Testis (tissue), 3 donors: Measurements from ENCODE around the gene REEP5. TPM values are rescaled to one million over a fixed set of nuclear protein-coding genes. Genes with fewer than 3 reads are reported as not detected.
"Not testable (repeated sequence)": the region's sequence is repeated elsewhere in the genome, so short reads cannot be mapped to it uniquely, and the experiment has no call there.

Experiments
- DNase-seq: peaks from one replicate; pipeline ENCODE4 v3.0.0-alpha.2; 2019
- H3K27ac ChIP-seq, 2 donors: fragments of 200-600 bp; sonication (generic); one replicate each; pipeline ENCODE4 v1.5.1; 2019
- H3K27me3 ChIP-seq: fragments of 200-600 bp; sonication (generic); one replicate; pipeline ENCODE4 v1.5.1; 2019
- H3K36me3 ChIP-seq: fragments of 200-600 bp; sonication (generic); one replicate; pipeline ENCODE4 v1.5.1; 2017; ENCODE audit warnings: low read depth; ENCODE audit errors: missing control alignments
- H3K4me1 ChIP-seq: fragments of 200-600 bp; sonication (generic); one replicate; pipeline ENCODE4 v1.5.1; 2019
- H3K4me3 ChIP-seq, 2 donors: fragments of 200-600 bp; sonication (generic); one replicate each; pipeline ENCODE4 v1.5.1; 2017 to 2019
- H3K9me3 ChIP-seq: fragments of 200-600 bp; sonication (generic); one replicate; pipeline ENCODE4 v1.5.1; 2017
- POLR2A ChIP-seq: fragments of 450-650 bp; IDR thresholded peaks from one replicate; pipeline ENCODE4 v1.6.1; 2017; ENCODE audit warnings: antibody characterized with exemption, mild to moderate bottlenecking, moderate library complexity
- WGBS, 2 donors: methylation state at CpG; one replicate each; pipeline ENCODE4 v1.1.5; 2018; 5-methylcytosine and 5-hydroxymethylcytosine counted together
- intact Hi-C: fragments of 100-400 bp; cut with DNase I; formaldehyde crosslinking; loops from one replicate; pipeline ENCODE4 v1.15.1; 2023; ENCODE audit warnings: low total_unique reads
- polyA plus RNA-seq: library from polyadenylated mRNA; stranded (reverse); fragments of 350-450 nt; fragmentation: Illumina TruSeq; extraction: RNeasy Lipid Tissue Mini Kit (QIAGEN cat#74804); gene quantifications from one replicate; pipeline ENCODE4 v1.2.3, GENCODE V29; 2014; ENCODE audit warnings: low read depth, low replicate concordance; ENCODE audit not compliant: insufficient read depth
- total RNA-seq, 2 donors: library from RNA; depleted of rRNA; stranded (reverse); fragments of >200 nt; gene quantifications; one replicate each; pipeline ENCODE4 v1.2.3, GENCODE V29; 2016
- TF ChIP-seq, protein P1 (sequence below), 3 experiments: fragments of 450-650 bp in 2 of 3; fragments of 200-600 bp in 1 of 3; sonication (generic) in 1 of 3; IDR thresholded peaks; one replicate each; pipeline ENCODE4 v1.5.1; 2016 to 2019; ENCODE audit warnings: antibody characterized with exemption in 3 of 3, mild to moderate bottlenecking in 2 of 3, moderate library complexity in 1 of 3

The REEP5 gene
- total and polyA plus RNA-seq, 3 donors from 2014 or later: 33.3 to 75.6 (median 34.2) TPM

DNA sequence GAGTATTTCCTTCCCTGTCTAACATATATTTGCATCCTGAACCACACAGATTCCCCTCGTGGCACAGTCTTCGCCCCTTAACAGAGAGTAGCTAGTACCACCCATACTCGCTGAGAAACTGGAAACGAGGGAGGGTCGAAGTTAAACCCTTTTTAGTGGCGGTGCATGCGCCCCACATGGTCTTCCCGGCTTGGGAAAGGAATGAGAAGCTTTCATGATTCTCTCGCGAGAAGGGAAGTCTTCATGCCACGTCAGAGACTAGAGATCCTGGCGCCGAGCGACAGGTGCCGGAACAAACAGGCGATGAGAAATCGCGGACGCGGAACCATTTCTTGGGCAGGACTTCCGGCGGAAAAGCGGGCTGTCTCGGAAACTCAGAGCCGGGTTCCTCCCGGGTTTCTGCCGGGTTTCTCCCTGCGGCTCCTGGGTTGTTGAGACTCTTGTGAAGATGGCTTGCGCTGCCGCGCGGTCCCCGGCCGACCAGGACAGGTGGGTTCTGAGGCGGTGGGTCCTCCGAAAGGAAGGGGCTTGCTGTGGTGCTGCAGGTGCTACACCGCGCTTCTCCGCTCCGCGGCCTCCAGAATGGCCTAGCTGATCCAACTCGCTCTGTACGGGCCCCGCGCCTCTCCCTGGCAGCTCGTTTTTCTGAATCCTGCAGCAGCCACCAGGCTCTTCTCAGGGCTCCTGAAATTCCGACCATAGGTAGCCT lies 60.9 kb downstream of the REEP5 start, which contains the start of gene SRP19:
SRP19 (plus strand) TSS at position 359 of the 709 bp plus-strand sequence; CDS start at position 449, 90 bp downstream.
- Histone ChIP-seq H3K27ac (peak within 1 kb of the TSS; percentile 8 to 57), H3K4me3 (peak within 1 kb of the TSS; percentile 77 to 94), H3K36me3 (no peaks in the 10 kb centered on the region), H3K4me1 (peaks cover 7% of the 10 kb centered on the region), H3K27me3 (no peaks in the 10 kb centered on the region), H3K9me3 (no peaks in the 10 kb centered on the region)
- WGBS, 2 donors: 1 to 2% methylated on average over 28 to 45 of the region's 47 CpGs
- DNase-seq: peak; percentile 98
- TF ChIP-seq, protein P1, sequence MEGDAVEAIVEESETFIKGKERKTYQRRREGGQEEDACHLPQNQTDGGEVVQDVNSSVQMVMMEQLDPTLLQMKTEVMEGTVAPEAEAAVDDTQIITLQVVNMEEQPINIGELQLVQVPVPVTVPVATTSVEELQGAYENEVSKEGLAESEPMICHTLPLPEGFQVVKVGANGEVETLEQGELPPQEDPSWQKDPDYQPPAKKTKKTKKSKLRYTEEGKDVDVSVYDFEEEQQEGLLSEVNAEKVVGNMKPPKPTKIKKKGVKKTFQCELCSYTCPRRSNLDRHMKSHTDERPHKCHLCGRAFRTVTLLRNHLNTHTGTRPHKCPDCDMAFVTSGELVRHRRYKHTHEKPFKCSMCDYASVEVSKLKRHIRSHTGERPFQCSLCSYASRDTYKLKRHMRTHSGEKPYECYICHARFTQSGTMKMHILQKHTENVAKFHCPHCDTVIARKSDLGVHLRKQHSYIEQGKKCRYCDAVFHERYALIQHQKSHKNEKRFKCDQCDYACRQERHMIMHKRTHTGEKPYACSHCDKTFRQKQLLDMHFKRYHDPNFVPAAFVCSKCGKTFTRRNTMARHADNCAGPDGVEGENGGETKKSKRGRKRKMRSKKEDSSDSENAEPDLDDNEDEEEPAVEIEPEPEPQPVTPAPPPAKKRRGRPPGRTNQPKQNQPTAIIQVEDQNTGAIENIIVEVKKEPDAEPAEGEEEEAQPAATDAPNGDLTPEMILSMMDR (IDR thresholded peaks at IDR 0.05): no peak
- TF ChIP-seq POLR2A: no peak
- intact Hi-C loops: no loop called here

DNA sequence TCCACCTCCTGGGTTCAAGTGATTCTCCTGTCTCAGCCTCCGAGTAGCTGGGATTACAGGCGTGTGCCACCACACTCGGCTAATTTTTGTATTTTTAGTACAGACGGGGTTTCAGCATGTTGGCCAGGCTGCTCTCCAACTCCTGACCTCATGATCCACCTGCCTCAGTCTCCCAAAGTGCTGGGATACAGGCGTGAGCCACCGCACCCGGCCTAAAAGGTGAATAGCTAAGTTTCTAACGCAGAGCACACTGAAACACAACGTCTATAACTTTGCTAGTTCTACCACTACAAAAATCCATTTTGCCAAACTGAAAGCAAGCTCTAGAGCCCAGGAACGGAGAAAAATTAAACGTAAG lies 61.5 kb downstream of the REEP5 start:
- peak overlapping the region; percentile 77 to 94 for H3K4me3 ChIP-seq
- DNase-seq, intact Hi-C loops, H3K9me3 ChIP-seq, H3K4me1 ChIP-seq, H3K36me3 ChIP-seq, H3K27me3 ChIP-seq: not testable (repeated sequence)
- WGBS, 2 donors: 53 to 61% methylated on average over 11 of the region's 11 CpGs
- H3K27ac ChIP-seq: peak overlapping the region in 1 of 2 donors; percentile 57

- H3K36me3 ChIP-seq: no peaks in the 10 kb centered on the region
- no peak overlapping the region for H3K27ac ChIP-seq
- peaks cover 4% of the 10 kb centered on the region for H3K4me1 ChIP-seq
- H3K4me3 ChIP-seq: no peak overlapping the region
- no peak for DNase-seq
- no peaks in the 10 kb centered on the region for H3K27me3 ChIP-seq
- TF ChIP-seq POLR2A: no peak
- TF ChIP-seq, protein P1 (IDR thresholded peaks at IDR 0.05): no peak
- intact Hi-C loops: loop anchor here (5.0 kb wide), 1 partner anchor 156 kb away; no protein-coding TSS in a partner anchor
- no peaks in the 10 kb centered on the region for H3K9me3 ChIP-seq
Observed at GRCh38 chr5:112857866-112858265, 64.2 kb downstream of the REEP5 start.

- H3K27ac ChIP-seq: no peak overlapping the region
- TF ChIP-seq, protein P1 (IDR thresholded peaks at IDR 0.05): no peak
- TF ChIP-seq POLR2A: no peak
- no peaks in the 10 kb centered on the region for H3K27me3 ChIP-seq
- no peak overlapping the region for H3K4me3 ChIP-seq
- no peaks in the 10 kb centered on the region for H3K4me1 ChIP-seq
- 64 to 83% methylated on average over 1 of the region's 1 CpG for WGBS, 2 donors
- no peaks in the 10 kb centered on the region for H3K9me3 ChIP-seq
- DNase-seq: no peak
- no peaks in the 10 kb centered on the region for H3K36me3 ChIP-seq
- intact Hi-C loops: loop anchor here (5.0 kb wide), 1 partner anchor 152 kb away; no protein-coding TSS in a partner anchor
Observed at GRCh38 chr5:112854651-112855050, 67.4 kb downstream of the REEP5 start.

- DNase-seq: no peak
- 75 to 76% methylated on average over 2 of the region's 2 CpGs for WGBS, 2 donors
- no peaks in the 10 kb centered on the region for H3K9me3 ChIP-seq
- TF ChIP-seq, protein P1 (IDR thresholded peaks at IDR 0.05): no peak
- no peak for TF ChIP-seq POLR2A
- no peaks in the 10 kb centered on the region for H3K36me3 ChIP-seq
- H3K4me1 ChIP-seq: no peaks in the 10 kb centered on the region
- no peak overlapping the region for H3K4me3 ChIP-seq
- no peak overlapping the region for H3K27ac ChIP-seq
- intact Hi-C loops: no loop called here
- no peaks in the 10 kb centered on the region for H3K27me3 ChIP-seq
Observed at GRCh38 chr5:112849912-112850311, 72.1 kb downstream of the REEP5 start.
